Nephron progenitor cell (in vitro differentiated cells): ENCODE measurements around the gene MYH6.
A peak's percentile ranks its signal among the peaks of the same experiment; 100 is the strongest.

Experiments
- DNase-seq: peaks from one replicate; pipeline ENCODE4 v3.0.0; 2021
- H3K27ac Mint-ChIP-seq: 2 replicates; pipeline ENCODE4 v1.8.0; 2021; ENCODE audit warnings: mild to moderate bottlenecking, moderate library complexity, mixed read lengths
- H3K27me3 Mint-ChIP-seq: 2 replicates; pipeline ENCODE4 v1.8.0; 2021; ENCODE audit warnings: mild to moderate bottlenecking, low read depth, mixed read lengths; ENCODE audit not compliant: poor library complexity
- H3K36me3 Mint-ChIP-seq: 2 replicates; pipeline ENCODE4 v1.8.0; 2021; ENCODE audit warnings: low read depth, mixed read lengths
- H3K4me1 Mint-ChIP-seq: 2 replicates; pipeline ENCODE4 v1.8.0; 2021; ENCODE audit warnings: mixed read lengths
- H3K4me3 Mint-ChIP-seq: 2 replicates; pipeline ENCODE4 v1.8.0; 2021; ENCODE audit warnings: mild to moderate bottlenecking, moderate library complexity, mixed read lengths
- H3K9me3 Mint-ChIP-seq: 2 replicates; pipeline ENCODE4 v1.8.0; 2021; ENCODE audit warnings: mild to moderate bottlenecking, moderate library complexity, mixed read lengths
- CTCF ChIP-seq: fragments of 200-600 bp; sonication (generic); IDR thresholded peaks from 2 replicates; pipeline ENCODE4 v1.5.0; 2021; ENCODE audit warnings: antibody characterized with exemption

Gene MYH6

GRCh38 chr14:23352506-23353432 is 55.3 kb downstream of the MYH6 start, which contains the start of gene SLC22A17:
SLC22A17 (minus strand) TSS chr14:23352887.
- Mint-ChIP-seq H3K27me3 (peaks cover 33% of the 10 kb centered on the region), H3K9me3 (peaks cover 11% of the 10 kb centered on the region), H3K36me3 (peaks cover 31% of the 10 kb centered on the region), H3K4me3 (peak within 1 kb of the TSS; percentile 84), H3K27ac (peak within 1 kb of the TSS; percentile 10), H3K4me1 (peaks cover 26% of the 10 kb centered on the region)
- peak; percentile 78 for DNase-seq
- peak; percentile 12 for TF ChIP-seq CTCF

DNA sequence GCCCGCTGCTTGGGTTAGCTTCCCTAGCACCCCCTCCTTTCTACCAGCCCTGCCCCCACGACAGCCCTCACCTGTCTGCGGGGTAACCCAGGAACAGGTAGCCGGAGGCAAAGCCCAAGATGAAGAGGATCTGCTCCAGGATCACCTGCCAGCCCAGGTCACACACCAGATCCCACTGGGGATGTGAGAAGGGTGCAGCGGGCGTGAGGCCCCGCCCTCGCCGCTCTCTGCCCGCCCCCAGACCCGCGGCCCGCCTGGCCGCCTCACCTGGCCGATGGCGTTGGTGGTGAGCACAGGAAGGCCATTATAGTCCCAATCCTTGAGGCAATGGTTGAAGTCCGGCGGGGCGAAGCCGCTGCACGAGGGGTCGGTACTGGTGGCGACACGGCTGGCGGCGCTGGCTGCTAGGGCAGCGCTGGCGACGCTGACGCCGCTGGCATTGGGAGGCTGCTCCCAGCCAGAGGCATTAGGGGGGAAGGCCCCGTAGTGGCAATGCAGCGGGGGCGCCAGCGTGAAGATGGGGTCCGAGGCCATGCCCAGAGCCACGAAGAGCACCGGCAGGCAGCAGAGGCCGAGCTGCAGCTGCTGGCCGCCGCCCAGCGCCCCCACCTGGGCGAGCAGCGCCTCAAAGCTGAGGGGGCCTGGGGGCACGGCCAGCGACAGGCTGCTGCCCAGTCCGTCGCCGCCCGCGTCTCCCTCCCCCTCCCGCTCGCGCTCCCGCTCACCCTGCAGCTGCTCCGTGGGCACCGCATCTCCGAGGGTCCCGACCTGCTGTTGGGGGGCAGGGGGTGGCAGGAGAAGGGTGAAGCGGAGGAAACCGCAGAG is 56.2 kb downstream of the MYH6 start:
- peaks cover 31% of the 10 kb centered on the region for H3K36me3 Mint-ChIP-seq
- peak; percentile 56 for DNase-seq
- H3K4me3 Mint-ChIP-seq, result peak overlapping the region; percentile 84
- peak; percentile 6 for TF ChIP-seq CTCF
- peaks cover 26% of the 10 kb centered on the region for H3K4me1 Mint-ChIP-seq
- H3K27ac Mint-ChIP-seq, result no peak overlapping the region
- H3K27me3 Mint-ChIP-seq, result peaks cover 33% of the 10 kb centered on the region
- peaks cover 11% of the 10 kb centered on the region for H3K9me3 Mint-ChIP-seq

DNA sequence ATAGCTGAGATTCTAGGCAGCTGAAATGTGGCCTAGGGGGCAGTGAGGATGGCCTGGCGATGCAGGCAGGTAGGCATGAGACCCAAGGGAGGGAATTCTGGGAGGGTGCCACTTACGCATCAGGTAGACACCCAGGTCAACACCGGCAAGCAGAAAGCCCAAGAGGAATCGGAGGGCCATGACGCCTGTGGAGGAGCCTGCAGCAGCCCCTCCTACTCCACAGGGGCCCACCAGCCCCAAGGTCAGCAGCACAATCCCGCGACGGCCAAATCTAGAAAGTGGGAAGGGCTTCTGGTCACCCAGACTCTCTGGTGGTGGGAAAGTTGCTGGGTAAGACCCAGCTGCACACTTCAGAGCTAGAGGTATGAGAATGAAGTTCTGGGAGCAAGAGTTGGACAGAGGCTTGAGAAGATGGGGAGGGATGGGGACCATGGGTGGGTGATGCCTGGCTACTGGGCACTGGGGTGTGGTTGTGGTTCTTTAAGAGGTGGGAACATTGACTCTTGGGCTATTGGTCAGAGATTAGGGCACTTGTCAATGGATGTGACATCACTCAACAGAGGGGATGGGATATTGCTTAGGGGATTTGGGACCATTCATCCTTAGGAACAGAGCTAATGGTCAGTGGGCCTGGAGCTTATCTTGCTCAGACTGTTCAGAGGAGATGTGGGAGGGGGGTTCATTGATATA is 58.8 kb downstream of the MYH6 start:
- no peak for DNase-seq
- H3K27me3 Mint-ChIP-seq, result peaks cover 33% of the 10 kb centered on the region
- H3K4me3 Mint-ChIP-seq, result no peak overlapping the region
- peak overlapping the region; percentile 65 for H3K27ac Mint-ChIP-seq
- TF ChIP-seq CTCF, result no peak
- H3K9me3 Mint-ChIP-seq, result peaks cover 11% of the 10 kb centered on the region
- H3K4me1 Mint-ChIP-seq, result peaks cover 36% of the 10 kb centered on the region
- H3K36me3 Mint-ChIP-seq, result peaks cover 19% of the 10 kb centered on the region

DNA sequence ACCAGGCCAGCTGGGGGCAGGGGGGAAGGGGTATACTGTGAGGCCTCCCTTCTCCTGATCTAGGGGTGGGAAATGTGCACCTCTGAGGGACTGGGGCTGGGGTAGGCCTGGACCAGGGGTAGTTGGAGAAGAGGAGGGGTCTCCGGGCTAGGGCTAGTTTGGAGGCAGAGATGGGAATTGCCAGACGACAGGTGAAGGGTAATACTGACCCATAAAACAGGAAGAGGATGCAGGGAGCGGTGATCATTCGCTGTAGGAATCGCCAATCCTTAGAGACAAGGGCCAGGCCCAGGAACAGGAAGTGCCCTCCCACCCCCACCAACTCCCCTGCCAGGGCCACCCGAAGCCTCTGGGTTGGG is 59.8 kb downstream of the MYH6 start:
- peaks cover 31% of the 10 kb centered on the region for H3K27me3 Mint-ChIP-seq
- H3K4me3 Mint-ChIP-seq, result no peak overlapping the region
- DNase-seq, result no peak
- H3K27ac Mint-ChIP-seq, result no peak overlapping the region
- H3K4me1 Mint-ChIP-seq, result peaks cover 26% of the 10 kb centered on the region
- no peak for TF ChIP-seq CTCF
- H3K9me3 Mint-ChIP-seq, result peaks cover 11% of the 10 kb centered on the region
- peaks cover 19% of the 10 kb centered on the region for H3K36me3 Mint-ChIP-seq

DNA sequence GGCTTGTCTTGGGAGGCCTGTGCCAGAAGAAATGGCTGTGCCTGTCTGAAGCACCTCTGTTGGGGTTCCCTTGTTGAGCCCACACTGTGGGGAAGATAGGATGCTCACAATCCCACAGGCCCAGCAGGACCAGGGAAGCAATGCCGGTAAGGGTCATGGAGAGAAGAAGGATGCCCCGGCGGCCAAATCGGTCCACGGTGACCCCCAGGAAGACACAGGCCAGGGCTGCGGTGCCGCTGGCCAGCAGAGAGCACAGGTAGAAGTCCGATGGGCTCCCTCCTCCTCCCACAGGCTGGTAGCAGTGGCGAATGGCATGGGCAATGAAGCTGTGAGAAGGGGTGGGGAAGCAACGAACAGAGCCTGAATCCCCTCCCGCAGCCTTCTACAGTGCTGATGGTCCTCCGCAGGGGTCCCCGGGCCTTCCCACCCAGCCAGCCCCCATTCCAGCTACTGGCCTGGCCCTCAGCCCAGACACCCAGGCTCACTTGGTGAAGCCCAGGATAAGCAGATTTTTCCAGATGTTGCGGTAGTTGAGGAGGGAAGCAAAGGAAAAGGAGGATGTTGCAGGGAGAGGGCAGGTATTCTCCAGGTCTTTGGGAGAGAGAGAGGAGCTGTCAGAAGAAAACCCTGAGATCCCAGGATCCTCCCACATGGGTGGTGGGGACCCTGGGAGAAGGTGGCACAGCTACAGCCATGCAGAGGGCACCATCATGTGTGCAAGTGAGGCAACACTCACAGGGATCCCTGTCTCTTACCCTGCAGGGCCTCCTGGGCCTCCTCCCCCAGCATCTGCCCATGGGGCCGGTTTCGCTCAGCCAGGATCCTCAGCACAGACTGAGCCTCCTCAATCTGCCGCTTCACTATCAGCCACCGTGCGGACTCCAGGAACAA is 60.4 kb downstream of the MYH6 start:
- Mint-ChIP-seq H3K36me3 (peaks cover 19% of the 10 kb centered on the region), H3K9me3 (peaks cover 11% of the 10 kb centered on the region), H3K27me3 (peaks cover 25% of the 10 kb centered on the region)

More for the DNA sequence above, 60.4 kb downstream of the MYH6 start:
- DNase-seq, result no peak
- Mint-ChIP-seq H3K27ac (no peak overlapping the region), H3K4me3 (no peak overlapping the region), H3K4me1 (peaks cover 20% of the 10 kb centered on the region)
- TF ChIP-seq CTCF, result no peak
